ENCODE measurements around the gene LSAMP.

DNA sequence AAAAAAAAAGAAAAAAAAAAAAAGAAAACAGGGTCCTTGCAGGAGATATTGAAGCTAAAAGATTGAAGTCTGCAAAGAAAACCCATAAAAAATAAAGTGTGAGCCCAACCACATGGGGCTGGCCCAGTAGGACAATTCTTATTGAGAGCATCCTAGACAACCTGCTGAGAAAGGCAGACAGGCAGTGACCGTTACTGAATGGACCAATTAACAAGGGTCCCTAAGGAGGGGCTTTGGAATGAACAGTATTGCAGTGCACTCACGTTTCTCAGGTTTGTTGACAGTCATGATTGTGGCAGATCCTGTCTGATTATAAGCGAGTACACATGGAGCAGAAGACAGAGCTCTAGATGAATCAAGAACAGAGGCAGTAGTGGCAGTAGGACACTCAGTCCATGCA, 168.6 kb downstream of the LSAMP start:
- TF ChIP-seq, protein P1, sequence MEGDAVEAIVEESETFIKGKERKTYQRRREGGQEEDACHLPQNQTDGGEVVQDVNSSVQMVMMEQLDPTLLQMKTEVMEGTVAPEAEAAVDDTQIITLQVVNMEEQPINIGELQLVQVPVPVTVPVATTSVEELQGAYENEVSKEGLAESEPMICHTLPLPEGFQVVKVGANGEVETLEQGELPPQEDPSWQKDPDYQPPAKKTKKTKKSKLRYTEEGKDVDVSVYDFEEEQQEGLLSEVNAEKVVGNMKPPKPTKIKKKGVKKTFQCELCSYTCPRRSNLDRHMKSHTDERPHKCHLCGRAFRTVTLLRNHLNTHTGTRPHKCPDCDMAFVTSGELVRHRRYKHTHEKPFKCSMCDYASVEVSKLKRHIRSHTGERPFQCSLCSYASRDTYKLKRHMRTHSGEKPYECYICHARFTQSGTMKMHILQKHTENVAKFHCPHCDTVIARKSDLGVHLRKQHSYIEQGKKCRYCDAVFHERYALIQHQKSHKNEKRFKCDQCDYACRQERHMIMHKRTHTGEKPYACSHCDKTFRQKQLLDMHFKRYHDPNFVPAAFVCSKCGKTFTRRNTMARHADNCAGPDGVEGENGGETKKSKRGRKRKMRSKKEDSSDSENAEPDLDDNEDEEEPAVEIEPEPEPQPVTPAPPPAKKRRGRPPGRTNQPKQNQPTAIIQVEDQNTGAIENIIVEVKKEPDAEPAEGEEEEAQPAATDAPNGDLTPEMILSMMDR (IDR thresholded peaks at IDR 0.05), result no peak
- TF ChIP-seq EZH2phosphoT487 (IDR thresholded peaks at IDR 0.05), result no peak
- no peak for TF ChIP-seq EZH2 (IDR thresholded peaks at IDR 0.05)

Measured in neural progenitor cell (in vitro differentiated cells).